DOHH2 (cell line): ENCODE data around the gene HNRNPM.

Experiments
- CTCF ChIP-seq: fragments of 200-600 bp; sonication (generic); IDR thresholded peaks from one replicate; pipeline ENCODE4 v1.5.1; 2014; ENCODE audit warnings: antibody characterized with exemption, mild to moderate bottlenecking, low read depth, low read length; ENCODE audit not compliant: poor library complexity, severe bottlenecking
- EZH2phosphoT487 ChIP-seq: fragments of 200-600 bp; sonication (generic); IDR thresholded peaks from 2 replicates; pipeline ENCODE4 v1.6.1; 2017; ENCODE audit warnings: borderline replicate concordance, mild to moderate bottlenecking, antibody characterized with exemption, low read length, moderate library complexity, mixed read lengths

- no peak for TF ChIP-seq CTCF
- TF ChIP-seq EZH2phosphoT487, result no peak
These were observed 40.2 kb upstream of the HNRNPM start for GRCh38 chr19:8404391-8405151.
